ENCODE results near the gene KAZN. TPM values are rescaled to one million over a fixed set of nuclear protein-coding genes. Genes with fewer than 3 reads are reported as not detected.

Gene KAZN
- total RNA-seq = 4.9 and 9.4 TPM in 2 replicates

GRCh38 chr1:14598498-14599182, at the start of gene KAZN:
TSS of gene KAZN (plus strand) at chr1:14598685.

GRCh38 chr1:15153184-15153841, 554.8 kb downstream of the KAZN start, which contains the start of gene TMEM51:
TSS of gene TMEM51 (plus strand) at chr1:15153747. CDS start at chr1:15215088, 61,341 bp downstream.

